Measurements from ENCODE around the gene ERICH4. TPM values are rescaled to one million over a fixed set of nuclear protein-coding genes. Genes with fewer than 3 reads are reported as not detected.

Gene ERICH4
- total and polyA plus RNA-seq, 2 of the 4 experiments (the other 2 are of a cell fraction), result not detected

GRCh38 chr19:41436674-41436951, 6.3 kb upstream of the ERICH4 start:
- H2AFZ ChIP-seq (replicated peaks; ENCODE audit: low read length, poor library complexity), result no peak overlapping the region
- H3K4me3 ChIP-seq (ENCODE audit: insufficient read depth, low read depth, low read length), result no peak overlapping the region
- DNase-seq (no peak), ATAC-seq (ENCODE audit: low read depth) (no peak)
- H2AK9ac ChIP-seq (replicated peaks; ENCODE audit: low read depth, low read length, poor library complexity), result no peak overlapping the region
- no peak overlapping the region for H3K27ac ChIP-seq (ENCODE audit: insufficient read depth, low read length)
- peaks cover 27% of the 10 kb centered on the region for H3K36me3 ChIP-seq (ENCODE audit: control insufficient read depth, insufficient read depth, low read length)
- H4K91ac ChIP-seq (ENCODE audit: insufficient read depth, low read depth, low read length), result no peak overlapping the region
- CTCF ChIA-PET, result no interaction called here
- H2AK5ac ChIP-seq (ENCODE audit: low read depth, low read length), result no peak overlapping the region
- no peak overlapping the region for H3K4ac ChIP-seq (ENCODE audit: low read depth, low read length)
- H3K9ac ChIP-seq (ENCODE audit: low read depth, low read length), result no peak overlapping the region
- TF ChIP-seq SMC3 (IDR thresholded peaks at IDR 0.05; ENCODE audit: low read depth, low read length) (no peak), RFX5 (IDR thresholded peaks at IDR 0.05; ENCODE audit: low read depth, low read length) (no peak), CEBPB (IDR thresholded peaks at IDR 0.05; ENCODE audit: low read depth, low read length) (no peak), CHD1 (IDR thresholded peaks at IDR 0.05; ENCODE audit: low read depth, low read length) (no peak), POLR2A (IDR thresholded peaks at IDR 0.05; ENCODE audit: low read depth, low read length) (no peak), MAFK (IDR thresholded peaks at IDR 0.05; ENCODE audit: low read depth, low read length) (no peak), MAZ (IDR thresholded peaks at IDR 0.05; ENCODE audit: borderline replicate concordance, low read depth, low read length) (no peak), BHLHE40 (IDR thresholded peaks at IDR 0.05; ENCODE audit: low read depth, low read length) (no peak), USF2 (IDR thresholded peaks at IDR 0.05; ENCODE audit: low read depth, low read length) (no peak), RAD21 (IDR thresholded peaks at IDR 0.05; ENCODE audit: low read length) (no peak), ELK1 (IDR thresholded peaks at IDR 0.05; ENCODE audit: borderline replicate concordance, low read depth, low read length) (no peak), CTCF (conservative IDR thresholded peaks at IDR 0.05; ENCODE audit: low read depth, low read length) (no peak), FOS (IDR thresholded peaks at IDR 0.05; ENCODE audit: low read depth, low read length) (no peak), NFE2L2 (IDR thresholded peaks at IDR 0.05; ENCODE audit: low read depth, low read length) (no peak), MXI1 (IDR thresholded peaks at IDR 0.05; ENCODE audit: borderline replicate concordance, low read depth, low read length) (no peak)
- H3K18ac ChIP-seq (ENCODE audit: low read depth, low read length), result no peak overlapping the region
- no peak overlapping the region for H3K14ac ChIP-seq (replicated peaks; ENCODE audit: low read depth, low read length)
- no peak overlapping the region for H2BK15ac ChIP-seq (ENCODE audit: low read depth, low read length)
- in situ Hi-C loops (cut with MboI; ENCODE audit: low sequenced_read_pairs), result no loop called here
- no peak overlapping the region for H3K4me2 ChIP-seq (ENCODE audit: low read depth, low read length)
- no peak overlapping the region for H3K56ac ChIP-seq (ENCODE audit: extremely low read depth, insufficient read depth, low read length)
- BruUV-seq (replicated peaks), result no TSS peak
- no peak overlapping the region for H3K23ac ChIP-seq (ENCODE audit: low read depth, low read length)
- no peaks in the 10 kb centered on the region; the same call in 1 of the 2 replicates for H3K9me1 ChIP-seq (ENCODE audit: insufficient read depth, low read length)
- H4K20me1 ChIP-seq (ENCODE audit: insufficient read depth, low read length), result no peaks in the 10 kb centered on the region
- intact Hi-C loops (cut with micrococcal nuclease), result no loop called here
- H3K79me1 ChIP-seq (ENCODE audit: low read depth in 1 of 2, low read length in 2 of 2), result peaks cover 9 to 21% of the 10 kb centered on the region in 2 experiments
- H4K8ac ChIP-seq (ENCODE audit: low read depth in 2 of 2, low read length in 2 of 2), result no peak overlapping the region
- H3K9me3 ChIP-seq (ENCODE audit: control insufficient read depth, insufficient read depth, low read length), result no peaks in the 10 kb centered on the region
- POLR2A ChIA-PET (ENCODE audit: unreplicated experiment), result no interaction called here
- no peak overlapping the region for H4K5ac ChIP-seq (ENCODE audit: low read depth, low read length)
- no peaks in the 10 kb centered on the region for H3K27me3 ChIP-seq (ENCODE audit: control insufficient read depth, insufficient read depth, low read length)
- no peak overlapping the region for H2BK5ac ChIP-seq (ENCODE audit: low read depth, low read length, poor library complexity, severe bottlenecking)
- no peak overlapping the region for H2BK20ac ChIP-seq (ENCODE audit: low read depth, low read length)
- no peak overlapping the region for H2BK120ac ChIP-seq (ENCODE audit: low read depth, low read length)
- dilution Hi-C loops (cut with HindIII; ENCODE audit: low sequenced_read_pairs, unreplicated experiment), result no loop called here
- no peaks in the 10 kb centered on the region; the same call in 1 of the 2 replicates for H3K4me1 ChIP-seq (ENCODE audit: control insufficient read depth, insufficient read depth, low read length)
